GM19397 (cell line): ENCODE measurements around the gene EMC9.
"Not testable (repeated sequence)": the region's sequence is repeated elsewhere in the genome, so short reads cannot be mapped to it uniquely, and the experiment has no call there.

Experiments used
- ATAC-seq: cut with Tn5 transposase; IDR thresholded peaks from one replicate; pipeline ENCODE4 v1.9.1; 2021; ENCODE audit warnings: mild to moderate bottlenecking, moderate library complexity; ENCODE audit not compliant: unreplicated experiment

EMC9 gene

GRCh38 chr14:24110523-24110922, 30.9 kb downstream of the EMC9 start:
- no peak for ATAC-seq

DNA sequence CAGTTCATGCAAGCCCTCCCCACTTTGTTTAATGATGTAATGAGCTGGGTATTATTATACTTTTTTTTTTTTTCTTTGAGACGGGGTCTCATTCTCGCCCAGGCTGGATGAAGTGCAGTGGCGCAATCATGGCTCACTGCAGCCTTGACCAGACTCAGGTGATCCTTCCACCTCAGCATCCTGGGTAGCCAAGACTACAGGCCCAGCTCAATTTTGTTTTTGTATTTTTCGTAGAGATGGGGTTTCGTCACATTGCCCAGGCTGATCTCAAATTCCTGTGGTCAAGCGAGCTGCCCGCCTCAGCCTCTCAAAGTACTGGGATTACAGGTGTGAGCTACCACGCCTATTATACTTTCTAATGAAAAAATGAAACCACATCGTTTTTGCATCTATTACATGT, 31.3 kb downstream of the EMC9 start:
- no peak for ATAC-seq

GRCh38 chr14:24108336-24108874, 33.0 kb downstream of the EMC9 start:
- ATAC-seq: no peak

GRCh38 chr14:24106672-24107271, 34.6 kb downstream of the EMC9 start:
- no peak for ATAC-seq

- ATAC-seq: not testable (repeated sequence)
Measured at GRCh38 chr14:24105609-24106239, 35.7 kb downstream of the EMC9 start.

GRCh38 chr14:24103451-24103850, 37.9 kb downstream of the EMC9 start:
- no peak for ATAC-seq

- ATAC-seq: no peak
Measured at GRCh38 chr14:24102357-24103048, 38.9 kb downstream of the EMC9 start.

GRCh38 chr14:24100982-24101494, 40.4 kb downstream of the EMC9 start:
- no peak for ATAC-seq

- ATAC-seq: no peak
Measured at GRCh38 chr14:24100197-24100981, 41.0 kb downstream of the EMC9 start.

GRCh38 chr14:24098927-24099813, 42.2 kb downstream of the EMC9 start:
- ATAC-seq: no peak

- ATAC-seq: no peak
Measured at GRCh38 chr14:24098229-24098926, 43.0 kb downstream of the EMC9 start.

- ATAC-seq: no peak
Measured at GRCh38 chr14:24096545-24097181, 44.7 kb downstream of the EMC9 start.

GRCh38 chr14:24095271-24096068, 45.9 kb downstream of the EMC9 start:
- ATAC-seq: peak; percentile 58

DNA sequence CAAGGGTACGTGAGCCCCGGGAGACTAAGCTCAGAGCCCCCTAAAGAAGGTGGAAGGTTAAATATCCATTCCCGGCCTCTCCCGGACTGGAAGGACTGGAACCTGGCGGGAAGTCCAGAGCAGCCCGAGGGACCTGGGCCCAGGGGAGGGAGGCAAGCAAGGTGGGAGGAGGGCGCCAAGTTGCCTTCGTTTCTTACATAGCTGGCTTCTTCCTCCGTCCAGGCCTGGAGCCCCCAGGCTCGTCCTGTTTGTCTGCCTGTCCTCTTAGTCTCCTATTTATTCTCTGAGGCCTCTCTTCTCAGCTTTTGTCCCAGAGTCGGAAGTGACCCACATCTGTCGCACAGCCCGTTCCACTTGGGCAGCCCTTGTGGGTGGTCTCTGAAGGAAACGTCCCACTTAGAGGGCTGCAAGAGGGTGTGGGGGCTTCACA, 46.5 kb downstream of the EMC9 start:
- ATAC-seq: no peak

DNA sequence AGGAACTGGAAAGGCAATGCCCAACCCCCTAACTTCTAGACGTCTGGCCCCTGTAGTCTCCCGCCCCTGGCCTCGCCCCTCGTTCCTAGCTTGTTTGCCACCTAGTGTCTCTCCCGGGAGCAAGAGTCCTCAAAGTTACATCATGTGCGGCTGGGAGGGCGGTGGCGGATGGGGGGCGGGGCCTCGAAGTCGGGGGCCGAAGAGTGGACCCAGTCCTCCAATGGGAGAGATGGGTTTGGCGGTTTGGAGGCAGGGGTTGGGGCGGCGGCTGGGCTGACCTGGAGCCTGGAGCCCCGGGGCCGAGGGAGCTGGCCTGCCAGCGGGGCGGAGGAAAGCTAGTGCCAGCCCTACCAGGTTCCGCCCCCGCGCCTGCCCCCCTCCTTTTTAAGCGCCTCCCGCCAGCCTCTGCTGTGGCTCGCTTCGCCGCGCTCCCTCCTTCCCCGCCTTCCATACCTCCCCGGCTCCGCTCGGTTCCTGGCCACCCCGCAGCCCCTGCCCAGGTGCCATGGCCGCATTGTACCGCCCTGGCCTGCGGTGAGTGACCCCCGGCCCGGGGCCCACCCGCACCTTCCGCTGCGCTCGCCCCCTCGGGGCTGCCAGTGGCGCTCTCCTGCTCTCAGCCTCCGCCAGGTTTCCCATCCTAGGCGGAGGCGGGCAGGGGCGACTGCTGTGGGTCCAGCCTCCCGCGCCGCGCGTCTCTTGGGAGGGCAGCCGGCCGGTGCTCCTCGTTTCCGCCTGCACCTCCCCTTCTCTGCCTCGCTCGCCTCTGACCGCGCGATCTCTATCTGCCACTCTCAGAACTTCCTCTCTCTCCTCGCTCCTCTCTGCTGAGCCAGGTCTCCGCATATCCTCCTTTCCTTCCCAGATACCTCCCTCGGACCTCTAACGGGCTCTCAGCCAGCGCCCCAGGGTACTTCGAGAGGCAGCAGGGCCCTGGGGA, 47.2 kb downstream of the EMC9 start, which contains the start of gene PCK2:
Gene PCK2, plus strand, starts transcription at position 411 of the 940 bp plus-strand sequence. Its CDS starts 95 bp downstream, at position 506.
- ATAC-seq: peak; percentile 53

DNA sequence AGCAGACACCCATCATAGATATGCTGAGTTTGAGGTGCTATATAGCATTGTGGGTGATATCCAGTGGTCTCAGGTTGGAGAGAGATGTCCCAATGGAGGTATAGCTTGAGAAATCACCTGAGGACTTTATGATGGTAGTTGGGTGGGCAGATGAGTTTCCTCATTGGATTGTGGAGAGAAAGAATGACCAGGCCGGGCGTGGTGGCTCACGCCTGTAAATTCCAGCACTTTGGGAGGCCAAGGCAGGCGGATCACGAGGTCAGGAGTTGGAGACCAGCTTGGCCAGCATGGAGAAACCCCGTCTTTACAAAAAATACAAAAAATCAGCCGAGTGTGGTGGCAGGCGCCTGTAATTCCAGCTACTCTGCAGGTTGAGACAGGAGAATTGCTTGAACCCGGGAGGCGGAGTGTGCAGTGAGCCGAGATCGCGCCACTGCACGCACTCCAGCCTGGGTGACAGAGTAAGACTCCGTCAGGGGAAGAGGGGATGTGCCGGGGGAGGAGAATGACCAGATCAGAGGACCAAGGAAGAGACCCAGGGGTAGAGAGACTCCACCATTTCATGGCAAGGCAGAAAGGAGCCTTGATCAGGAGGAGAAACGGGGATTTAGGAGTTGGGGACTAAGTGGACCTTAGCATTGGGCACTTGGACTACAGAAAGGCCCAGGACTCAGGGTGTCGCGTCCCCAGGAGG, 48.0 kb downstream of the EMC9 start:
- ATAC-seq: no peak
